ENCODE results near the gene TAS2R14.

TAS2R14 gene

GRCh38 chr12:10901427-10901826 is 37.6 kb downstream of the TAS2R14 start:
- no peak for DNase-seq

GRCh38 chr12:10900972-10901371 is 38.1 kb downstream of the TAS2R14 start:
- DNase-seq, result no peak

GRCh38 chr12:10900530-10900929 is 38.5 kb downstream of the TAS2R14 start:
- DNase-seq, result no peak

GRCh38 chr12:10896854-10897253 is 42.2 kb downstream of the TAS2R14 start:
- no peak for DNase-seq

DNA sequence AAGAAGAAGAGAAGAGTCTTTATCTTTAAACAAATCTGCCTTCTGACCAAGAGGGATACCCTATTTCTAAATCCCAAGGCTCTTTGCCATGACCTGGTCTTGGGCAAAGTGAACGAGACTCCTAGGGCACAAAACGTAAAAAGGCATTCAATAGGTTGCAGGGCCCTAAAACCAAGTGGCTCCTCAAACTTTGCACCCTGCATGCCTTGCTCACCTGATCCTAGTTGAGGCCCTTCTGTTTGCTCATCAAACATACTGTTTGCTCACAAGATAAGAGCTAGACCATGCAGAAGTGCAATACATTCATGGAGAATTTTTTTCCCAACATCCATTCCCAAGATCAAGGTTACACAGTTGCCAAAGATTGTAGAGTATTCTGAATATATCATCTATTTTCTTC is 47.1 kb downstream of the TAS2R14 start:
- DNase-seq, result no peak

- DNase-seq, result no peak
Observed at GRCh38 chr12:10889226-10889625, 49.8 kb downstream of the TAS2R14 start.

Data from CD4-positive, alpha-beta T cell treated with Interferon gamma for 1 hour (primary cell).